H9 (cell line): Measurements from ENCODE around the gene IMPDH2. TPM values are rescaled to one million over a fixed set of nuclear protein-coding genes. Genes with fewer than 3 reads are reported as not detected.

Experiments
- DNase-seq: peaks from one replicate; pipeline ENCODE4 v3.0.0-alpha.2; 2017
- H2AFZ ChIP-seq: one replicate; pipeline ENCODE4 v1.6.1; 2013; ENCODE audit warnings: mild to moderate bottlenecking, low read length, control low read depth, moderate library complexity
- H2AK5ac ChIP-seq: 2 replicates; pipeline ENCODE4 v1.6.1; 2013; ENCODE audit warnings: low read length, control low read depth, mixed read lengths; ENCODE audit not compliant: insufficient read length
- H2BK120ac ChIP-seq: one replicate; pipeline ENCODE4 v1.6.1; 2013; ENCODE audit warnings: low read depth, mild to moderate bottlenecking, low read length, control low read depth, inconsistent platforms; ENCODE audit not compliant: poor library complexity, severe bottlenecking
- H2BK12ac ChIP-seq: 2 replicates; pipeline ENCODE4 v1.6.1; 2013; ENCODE audit warnings: low read length, control low read depth, mixed read lengths, low read depth; ENCODE audit not compliant: insufficient read length
- H2BK15ac ChIP-seq: 2 replicates; pipeline ENCODE4 v1.6.1; 2013; ENCODE audit warnings: low read depth, low read length, control low read depth
- H2BK20ac ChIP-seq: one replicate; pipeline ENCODE4 v1.6.1; 2013; ENCODE audit warnings: low read depth, mild to moderate bottlenecking, low read length, control low read depth, inconsistent platforms; ENCODE audit not compliant: poor library complexity, severe bottlenecking
- H2BK5ac ChIP-seq: 2 replicates; pipeline ENCODE4 v1.6.1; 2013; ENCODE audit warnings: low read length, control low read depth, mixed read lengths; ENCODE audit not compliant: insufficient read length
- H3K14ac ChIP-seq: 2 replicates; pipeline ENCODE4 v1.6.1; 2013; ENCODE audit warnings: low read length, control low read depth; ENCODE audit not compliant: insufficient read depth
- H3K18ac ChIP-seq: 2 replicates; pipeline ENCODE4 v1.6.1; 2013; ENCODE audit warnings: low read depth, mild to moderate bottlenecking, mixed read lengths, low read length, control low read depth; ENCODE audit not compliant: insufficient read length
- H3K23ac ChIP-seq: 2 replicates; pipeline ENCODE4 v1.6.1; 2013; ENCODE audit warnings: low read length, control low read depth, mixed read lengths, low read depth; ENCODE audit not compliant: insufficient read length
- H3K23me2 ChIP-seq: 2 replicates; pipeline ENCODE4 v1.6.1; 2013; ENCODE audit warnings: low read depth, mild to moderate bottlenecking, mixed read lengths, low read length, control low read depth; ENCODE audit not compliant: insufficient read length, poor library complexity, severe bottlenecking
- H3K27ac ChIP-seq: 2 replicates; pipeline ENCODE4 v1.5.1; 2013; ENCODE audit warnings: low read length, control low read depth, mixed read lengths, low read depth; ENCODE audit not compliant: insufficient read length
- H3K27me3 ChIP-seq: 2 replicates; pipeline ENCODE4 v1.6.1; 2013; ENCODE audit warnings: low read length, control low read depth, inconsistent platforms; ENCODE audit not compliant: insufficient read depth
- H3K4ac ChIP-seq: 2 replicates; pipeline ENCODE4 v1.6.1; 2013; ENCODE audit warnings: low read depth, mild to moderate bottlenecking, control low read depth, inconsistent platforms, low read length, moderate library complexity
- H3K4me1 ChIP-seq: 2 replicates; pipeline ENCODE4 v1.6.1; 2013; ENCODE audit warnings: low read length, control low read depth, inconsistent platforms; ENCODE audit not compliant: insufficient read depth
- H3K4me2 ChIP-seq: 2 replicates; pipeline ENCODE4 v1.6.1; 2013; ENCODE audit warnings: low read length, control low read depth, mixed read lengths; ENCODE audit not compliant: insufficient read length, insufficient read depth
- H3K56ac ChIP-seq: 2 replicates; pipeline ENCODE4 v1.6.1; 2013; ENCODE audit warnings: low read depth, mild to moderate bottlenecking, mixed read lengths, low read length, control low read depth; ENCODE audit not compliant: insufficient read length
- H3K79me1 ChIP-seq: 2 replicates; pipeline ENCODE4 v1.6.1; 2013; ENCODE audit warnings: low read depth, mild to moderate bottlenecking, moderate library complexity, low read length, control low read depth, inconsistent platforms; ENCODE audit not compliant: insufficient read depth, poor library complexity, severe bottlenecking
- H3K79me2 ChIP-seq: 2 replicates; pipeline ENCODE4 v1.6.1; 2013; ENCODE audit warnings: low read length, control low read depth, inconsistent platforms; ENCODE audit not compliant: insufficient read depth
- H3K9ac ChIP-seq: 2 replicates; pipeline ENCODE4 v1.6.1; 2013; ENCODE audit warnings: low read length, control low read depth, mixed read lengths; ENCODE audit not compliant: insufficient read length; ENCODE audit errors: extremely low read depth
- H3K9me3 ChIP-seq: one replicate; pipeline ENCODE4 v1.6.1; 2013; ENCODE audit warnings: low read depth, low read length, inconsistent platforms; ENCODE audit not compliant: control insufficient read depth
- H3T11ph ChIP-seq: one replicate; pipeline ENCODE4 v1.6.1; 2013; ENCODE audit warnings: mild to moderate bottlenecking, low read length, control low read depth, inconsistent platforms
- H4K20me1 ChIP-seq: one replicate; pipeline ENCODE4 v1.6.1; 2013; ENCODE audit not compliant: control insufficient read depth, insufficient read length, insufficient read depth
- H4K5ac ChIP-seq: 2 replicates; pipeline ENCODE4 v1.6.1; 2013; ENCODE audit warnings: low read depth, mild to moderate bottlenecking, mixed read lengths, low read length, control low read depth; ENCODE audit not compliant: insufficient read length
- H4K8ac ChIP-seq: replicated peaks from 2 replicates; pipeline ENCODE4 v1.6.1; 2013; ENCODE audit warnings: low read length, control low read depth, mixed read lengths, low read depth; ENCODE audit not compliant: insufficient read length
- H4K91ac ChIP-seq: 2 replicates; pipeline ENCODE4 v1.6.1; 2013; ENCODE audit warnings: low read depth, mild to moderate bottlenecking, moderate library complexity, mixed read lengths, low read length, control low read depth; ENCODE audit not compliant: insufficient read length
- H3K27ac Mint-ChIP-seq, 3 experiments: 2 replicates in 2 of 3; 3 replicates in 1 of 3; pipeline ENCODE4 v1.8.0; 2020 to 2021; ENCODE audit warnings: mixed read lengths in 3 of 3, mild to moderate bottlenecking in 1 of 3, moderate library complexity in 1 of 3
- H3K27me3 Mint-ChIP-seq: 2 replicates; pipeline ENCODE4 v1.8.0; 2021; ENCODE audit warnings: low read depth, mild to moderate bottlenecking, moderate library complexity, mixed read lengths
- H3K36me3 Mint-ChIP-seq, 3 experiments: 2 replicates in 2 of 3; 3 replicates in 1 of 3; pipeline ENCODE4 v1.8.0; 2020 to 2021; ENCODE audit warnings: low read depth in 3 of 3, mixed read lengths in 3 of 3; ENCODE audit not compliant: insufficient read depth in 1 of 3
- H3K4me1 Mint-ChIP-seq, 2 experiments: 2 replicates each; pipeline ENCODE4 v1.8.0; 2020; ENCODE audit warnings: mixed read lengths in 2 of 2
- H3K4me3 Mint-ChIP-seq, 2 experiments: 2 replicates in 1 of 2; 3 replicates in 1 of 2; pipeline ENCODE4 v1.8.0; 2020 to 2021; ENCODE audit warnings: mild to moderate bottlenecking in 2 of 2, mixed read lengths in 2 of 2, moderate library complexity in 1 of 2
- H3K9me3 Mint-ChIP-seq, 2 experiments: 2 replicates in 1 of 2; 3 replicates in 1 of 2; pipeline ENCODE4 v1.8.0; 2020; ENCODE audit warnings: mild to moderate bottlenecking in 2 of 2, mixed read lengths in 2 of 2, moderate library complexity in 1 of 2
- CTCF ChIP-seq: fragments of 200-600 bp; sonication (generic); conservative IDR thresholded peaks from 3 replicates; pipeline ENCODE4 v1.8.0; 2021; ENCODE audit warnings: antibody characterized with exemption, mild to moderate bottlenecking
- WGBS: extraction: QIAGEN DNeasy Blood & Tissue Kit; methylation state at CpG from one replicate; pipeline ENCODE4 v1.1.7; 2013; ENCODE audit warnings: missing lambda C conversion rate, low lambda C conversion rate, mixed read lengths; ENCODE audit not compliant: insufficient read length; ENCODE audit errors: extremely low coverage; 5-methylcytosine and 5-hydroxymethylcytosine counted together
- total RNA-seq: library from RNA; stranded (reverse); gene quantifications from 2 replicates; pipeline ENCODE4 v1.2.1, GENCODE V29; 2021

IMPDH2 gene
- total RNA-seq, 1 experiment from 2014 or later = 408 TPM

- Histone ChIP-seq H3K9me3 (no peaks in the 10 kb centered on the region), H3K14ac (no peak overlapping the region), H3K56ac (no peak overlapping the region), H2BK5ac (no peak overlapping the region), H3K4me1 (no peaks in the 10 kb centered on the region), H4K20me1 (peaks cover 9% of the 10 kb centered on the region), H2AK5ac (no peak overlapping the region), H3K23me2 (peaks cover 19% of the 10 kb centered on the region), H3T11ph (no peak overlapping the region), H3K27me3 (no peaks in the 10 kb centered on the region), H3K79me2 (no peaks in the 10 kb centered on the region), H2BK20ac (no peak overlapping the region), H3K4me2 (no peak overlapping the region), H3K18ac (no peak overlapping the region), H2BK15ac (no peak overlapping the region), H3K79me1 (no peaks in the 10 kb centered on the region), H4K91ac (no peak overlapping the region), H3K4ac (no peak overlapping the region), H3K23ac (no peak overlapping the region), H2BK12ac (no peak overlapping the region), H4K8ac (no peak overlapping the region), H3K9ac (no peak overlapping the region), H4K5ac (no peak overlapping the region), H2AFZ (no peak overlapping the region), H3K27ac (no peak overlapping the region), H2BK120ac (no peak overlapping the region)
- H3K36me3 Mint-ChIP-seq = peaks cover 54 to 65% (median 62%) of the 10 kb centered on the region in 3 experiments
- no peaks in the 10 kb centered on the region; the same call in none of the 2 replicates for H3K27me3 Mint-ChIP-seq
- H3K4me3 Mint-ChIP-seq = no peak overlapping the region
- no peak for DNase-seq
- TF ChIP-seq CTCF = no peak
- H3K4me1 Mint-ChIP-seq = peaks cover 27 to 38% of the 10 kb centered on the region in 2 experiments
- no CpG with 5 or more reads among the region's 5 CpGs for WGBS
- peak overlapping the region in 2 of 3 experiments; percentile 24 to 77; a peak in 1 of 7 replicates for H3K27ac Mint-ChIP-seq
- no peaks in the 10 kb centered on the region for H3K9me3 Mint-ChIP-seq
These were observed 4.7 kb downstream of the IMPDH2 start for GRCh38 chr3:49024449-49024848.
